ENCODE measurements around the gene PDE3A.

Gene PDE3A

DNA sequence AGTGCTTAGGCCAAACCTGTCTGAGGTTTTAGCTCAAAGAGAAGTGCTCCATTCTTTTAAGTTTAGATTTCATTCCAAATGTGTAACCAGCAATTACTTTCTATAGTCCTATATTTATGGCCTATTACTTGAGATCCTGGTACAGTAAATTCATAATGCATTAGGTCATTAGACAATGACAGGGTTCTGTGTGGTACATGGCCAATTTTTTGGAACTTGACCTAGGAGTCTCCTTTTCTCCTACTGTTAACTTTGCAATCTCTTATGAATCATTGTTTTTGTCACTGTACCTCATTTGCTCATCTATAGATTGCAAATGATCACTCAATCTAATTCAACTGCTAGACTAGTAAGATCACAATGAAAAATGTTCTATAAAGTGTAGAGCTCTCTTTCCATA lies 136.7 kb downstream of the PDE3A start:
- no peak overlapping the region for H3K4me3 ChIP-seq (replicated peaks in 1 of 2; ENCODE audit: low read depth in 2 of 2, low read length in 2 of 2)
- TF ChIP-seq, protein P1, sequence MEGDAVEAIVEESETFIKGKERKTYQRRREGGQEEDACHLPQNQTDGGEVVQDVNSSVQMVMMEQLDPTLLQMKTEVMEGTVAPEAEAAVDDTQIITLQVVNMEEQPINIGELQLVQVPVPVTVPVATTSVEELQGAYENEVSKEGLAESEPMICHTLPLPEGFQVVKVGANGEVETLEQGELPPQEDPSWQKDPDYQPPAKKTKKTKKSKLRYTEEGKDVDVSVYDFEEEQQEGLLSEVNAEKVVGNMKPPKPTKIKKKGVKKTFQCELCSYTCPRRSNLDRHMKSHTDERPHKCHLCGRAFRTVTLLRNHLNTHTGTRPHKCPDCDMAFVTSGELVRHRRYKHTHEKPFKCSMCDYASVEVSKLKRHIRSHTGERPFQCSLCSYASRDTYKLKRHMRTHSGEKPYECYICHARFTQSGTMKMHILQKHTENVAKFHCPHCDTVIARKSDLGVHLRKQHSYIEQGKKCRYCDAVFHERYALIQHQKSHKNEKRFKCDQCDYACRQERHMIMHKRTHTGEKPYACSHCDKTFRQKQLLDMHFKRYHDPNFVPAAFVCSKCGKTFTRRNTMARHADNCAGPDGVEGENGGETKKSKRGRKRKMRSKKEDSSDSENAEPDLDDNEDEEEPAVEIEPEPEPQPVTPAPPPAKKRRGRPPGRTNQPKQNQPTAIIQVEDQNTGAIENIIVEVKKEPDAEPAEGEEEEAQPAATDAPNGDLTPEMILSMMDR (IDR thresholded peaks at IDR 0.05; ENCODE audit: low read depth, low read length) = no peak
- DNase-seq (ENCODE audit: low read depth in 2 of 2) = peak in 1 of 2 donors; percentile 67

DNA sequence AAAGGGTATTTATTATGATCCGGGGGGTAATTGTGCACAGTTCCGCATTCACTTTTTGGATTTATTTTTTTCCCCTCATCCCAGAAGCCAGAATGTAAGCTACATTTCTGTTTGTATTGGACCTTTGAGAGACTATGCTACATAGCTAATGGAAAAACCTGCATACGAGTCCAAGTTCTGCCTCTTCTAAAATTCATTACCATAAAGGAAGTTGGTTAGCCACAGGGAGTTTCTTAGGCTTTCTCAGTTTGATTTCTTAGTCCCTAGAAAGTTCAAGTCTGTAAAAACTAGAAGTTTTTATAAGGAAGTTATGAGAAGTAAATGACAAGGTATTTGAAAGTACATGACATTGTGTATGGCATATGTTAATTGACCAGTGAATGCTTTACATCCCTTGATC lies 138.7 kb downstream of the PDE3A start:
- no peak for DNase-seq (ENCODE audit: low read depth in 2 of 2)
- TF ChIP-seq, protein P1 (IDR thresholded peaks at IDR 0.05; ENCODE audit: low read depth, low read length) = no peak

GRCh38 chr12:20507711-20508110 lies 139.4 kb downstream of the PDE3A start:
- TF ChIP-seq, protein P1 (IDR thresholded peaks at IDR 0.05; ENCODE audit: low read depth, low read length) = no peak
- no peak overlapping the region for H3K4me3 ChIP-seq (replicated peaks in 1 of 2; ENCODE audit: low read depth in 2 of 2, low read length in 2 of 2)
- peak; percentile 40 to 72 for DNase-seq (ENCODE audit: low read depth in 2 of 2)

More for the DNA sequence above, 138.7 kb downstream of the PDE3A start:
- no peak overlapping the region for H3K4me3 ChIP-seq (replicated peaks in 1 of 2; ENCODE audit: low read depth in 2 of 2, low read length in 2 of 2)

DNA sequence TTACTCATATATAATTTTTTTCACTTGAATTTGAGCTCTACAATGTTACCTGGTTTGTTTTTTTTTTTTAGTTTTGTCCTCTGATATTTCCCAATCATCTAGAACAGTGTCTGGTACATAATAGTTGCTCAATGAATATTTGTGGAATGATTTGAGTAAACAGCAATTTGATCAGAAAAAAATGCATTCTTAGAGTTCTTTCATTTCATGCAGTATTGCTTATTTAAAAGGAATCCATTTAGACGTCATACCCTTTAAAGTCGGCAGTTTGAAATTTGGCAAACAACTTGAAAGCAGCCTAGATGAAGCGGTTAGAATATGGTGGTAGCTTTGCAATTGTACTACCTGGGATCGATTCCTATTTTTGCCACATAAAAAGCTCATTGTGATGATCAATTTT lies 140.0 kb downstream of the PDE3A start:
- no peak overlapping the region for H3K4me3 ChIP-seq (replicated peaks in 1 of 2; ENCODE audit: low read depth in 2 of 2, low read length in 2 of 2)
- peak; percentile 69 to 94 for DNase-seq (ENCODE audit: low read depth in 2 of 2)
- TF ChIP-seq, protein P1 (IDR thresholded peaks at IDR 0.05; ENCODE audit: low read depth, low read length) = no peak

- TF ChIP-seq, protein P1 (IDR thresholded peaks at IDR 0.05; ENCODE audit: low read depth, low read length) = no peak
- peak in 1 of 2 donors; percentile 78 for DNase-seq (ENCODE audit: low read depth in 2 of 2)
- no peak overlapping the region for H3K4me3 ChIP-seq (replicated peaks in 1 of 2; ENCODE audit: low read depth in 2 of 2, low read length in 2 of 2)
Measured at GRCh38 chr12:20508962-20509361, 140.6 kb downstream of the PDE3A start.

GRCh38 chr12:20510811-20511210 lies 142.5 kb downstream of the PDE3A start:
- DNase-seq (ENCODE audit: low read depth in 2 of 2) = no peak
- H3K4me3 ChIP-seq (replicated peaks in 1 of 2; ENCODE audit: low read depth in 2 of 2, low read length in 2 of 2) = no peak overlapping the region
- TF ChIP-seq, protein P1 (IDR thresholded peaks at IDR 0.05; ENCODE audit: low read depth, low read length) = no peak

DNA sequence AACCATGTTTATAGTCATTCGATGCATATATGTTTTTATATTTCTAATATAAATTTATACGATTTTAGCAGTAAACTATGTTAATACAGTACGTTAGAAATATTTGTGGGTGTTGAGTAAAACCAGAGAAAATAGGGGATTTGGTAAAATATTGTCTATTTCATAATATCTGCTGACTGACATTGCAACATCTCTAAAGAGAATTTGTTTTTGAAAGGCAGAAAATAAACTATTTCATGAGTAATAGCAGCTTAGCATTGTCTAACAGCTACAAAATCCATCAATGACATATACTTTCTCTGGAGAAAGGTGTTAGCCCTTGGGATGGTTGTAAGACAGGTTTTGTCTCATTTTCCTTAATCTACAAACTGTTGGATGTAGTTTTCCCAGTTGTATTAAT lies 144.9 kb downstream of the PDE3A start:
- TF ChIP-seq, protein P1 (IDR thresholded peaks at IDR 0.05; ENCODE audit: low read depth, low read length) = no peak
- no peak overlapping the region for H3K4me3 ChIP-seq (replicated peaks in 1 of 2; ENCODE audit: low read depth in 2 of 2, low read length in 2 of 2)
- DNase-seq (ENCODE audit: low read depth in 2 of 2) = peak in 1 of 2 donors; percentile 65

Measured in cardiac fibroblast (primary cell).